OCI-LY7 (cell line): ENCODE results near the gene SEMA3E. TPM values are rescaled to one million over a fixed set of nuclear protein-coding genes. Genes with fewer than 3 reads are reported as not detected.

ENCODE experiments used
- BruUV-seq: library from RNA; stranded (reverse); fragments of 400-500 nt; replicated peaks from 2 replicates; lab custom pipeline; 2021; lab: Mats Ljungman, UMichigan
- CTCF ChIA-PET: fragments of 300-600 bp; sonication (Branson Sonifier 250); formaldehyde crosslinking; loops from one replicate; lab custom pipeline; 2022; ENCODE audit warnings: antibody characterized with exemption; ENCODE audit not compliant: unreplicated experiment; lab: Charles Lee
- POLR2A ChIA-PET: fragments of 300-600 bp; sonication (Branson Sonifier 250); formaldehyde crosslinking; loops from one replicate; lab custom pipeline; 2022; ENCODE audit warnings: antibody characterized with exemption; lab: Charles Lee
- DNase-seq: peaks from one replicate; pipeline ENCODE4 v3.0.0-alpha.2; 2015; ENCODE audit warnings: low spot score
- H2AFZ ChIP-seq: fragments of 200-600 bp; sonication (generic), shearing (Covaris generic); 2 replicates; pipeline ENCODE4 v1.6.1; 2014; ENCODE audit warnings: mild to moderate bottlenecking, antibody characterized with exemption, low read length, moderate library complexity
- H3K27ac ChIP-seq: fragments of 200-600 bp; sonication (generic); 2 replicates; pipeline ENCODE4 v1.5.1; 2014; ENCODE audit warnings: mixed run types, low read depth, mild to moderate bottlenecking, moderate library complexity, low read length, inconsistent platforms; ENCODE audit not compliant: poor library complexity, severe bottlenecking
- H3K36me3 ChIP-seq: fragments of 200-600 bp; sonication (generic); 2 replicates; pipeline ENCODE4 v1.6.1; 2014; ENCODE audit warnings: mild to moderate bottlenecking, antibody characterized with exemption, low read length, moderate library complexity, mixed read lengths; ENCODE audit not compliant: insufficient read depth
- H3K4me1 ChIP-seq: fragments of 200-600 bp; sonication (generic); 2 replicates; pipeline ENCODE4 v1.5.1; 2014; ENCODE audit warnings: mild to moderate bottlenecking, low read length; ENCODE audit not compliant: insufficient read depth, poor library complexity, severe bottlenecking
- H3K4me2 ChIP-seq: fragments of 200-600 bp; sonication (generic); 2 replicates; pipeline ENCODE4 v1.6.1; 2014; ENCODE audit warnings: mild to moderate bottlenecking, low read length
- H3K4me3 ChIP-seq: fragments of 200-600 bp; sonication (generic); 2 replicates; pipeline ENCODE4 v1.5.1; 2014; ENCODE audit warnings: mild to moderate bottlenecking, low read depth, low read length; ENCODE audit not compliant: poor library complexity, severe bottlenecking
- H3K79me2 ChIP-seq: fragments of 200-600 bp; sonication (generic); 2 replicates; pipeline ENCODE4 v1.6.1; 2016; ENCODE audit warnings: low read depth, mild to moderate bottlenecking, low read length, moderate library complexity, mixed read lengths; ENCODE audit not compliant: insufficient read depth
- H3K9me2 ChIP-seq: fragments of 200-600 bp; sonication (generic); 2 replicates; pipeline ENCODE4 v1.6.1; 2016; ENCODE audit warnings: mild to moderate bottlenecking, low read length, mixed read lengths; ENCODE audit not compliant: insufficient read depth
- H3K9me3 ChIP-seq: fragments of 200-600 bp; sonication (generic); 2 replicates; pipeline ENCODE4 v1.6.1; 2014; ENCODE audit warnings: mild to moderate bottlenecking, mixed run types, low read length, mixed read lengths
- H4K20me1 ChIP-seq: fragments of 200-600 bp; sonication (generic); 2 replicates; pipeline ENCODE4 v1.6.1; 2014; ENCODE audit warnings: mild to moderate bottlenecking, antibody characterized with exemption, low read length, moderate library complexity, mixed read lengths; ENCODE audit not compliant: insufficient read depth
- EZH2phosphoT487 ChIP-seq: fragments of 200-600 bp; sonication (generic); IDR thresholded peaks from 2 replicates; pipeline ENCODE4 v1.6.1; 2018; ENCODE audit warnings: low read depth, borderline replicate concordance, mild to moderate bottlenecking, mixed run types, antibody characterized with exemption, low read length, moderate library complexity, mixed read lengths
- intact Hi-C: fragments of 100-400 bp; cut with micrococcal nuclease; formaldehyde crosslinking; loops from one replicate; pipeline ENCODE4 v1.10.0; 2022; ENCODE audit not compliant: unreplicated experiment
- total RNA-seq, 2 experiments: library from RNA; depleted of rRNA in 1 of 2; stranded (reverse); fragments of >200 nt in 1 of 2; shearing (Covaris generic) in 1 of 2; gene quantifications; 2 replicates each; pipeline ENCODE4 v1.2.3, GENCODE V29; 2014 to 2022
- TF ChIP-seq, protein P1 (sequence below): fragments of 200-600 bp; sonication (generic); conservative IDR thresholded peaks from 2 replicates; pipeline ENCODE4 v1.5.1; 2014; ENCODE audit warnings: mild to moderate bottlenecking, antibody characterized with exemption, low read length, moderate library complexity, mixed read lengths

Gene SEMA3E
- total RNA-seq, 2 experiments from 2014 or later = 0.06 TPM; not detected in 1

DNA sequence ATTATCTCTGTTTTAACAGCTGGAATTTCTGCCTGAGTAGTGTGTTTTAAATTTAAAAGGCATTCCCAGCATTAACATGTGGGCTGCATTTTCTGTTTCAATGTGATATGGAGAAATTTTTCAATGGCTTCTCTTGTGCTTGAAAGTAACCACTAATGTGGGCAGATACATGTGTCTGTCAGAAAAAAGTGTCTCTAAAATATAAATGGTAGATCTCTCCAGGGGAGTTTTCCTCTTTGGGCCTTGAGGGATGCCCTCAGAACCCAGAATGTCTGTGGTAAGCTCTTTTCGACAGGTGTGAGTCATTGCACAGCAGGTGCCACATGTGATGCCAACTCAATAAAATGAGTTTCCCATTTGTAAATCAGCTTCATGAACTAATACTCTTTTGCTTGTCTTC, 221.1 kb downstream of the SEMA3E start:
- no TSS peak for BruUV-seq
- TF ChIP-seq EZH2phosphoT487 = no peak
- TF ChIP-seq, protein P1, sequence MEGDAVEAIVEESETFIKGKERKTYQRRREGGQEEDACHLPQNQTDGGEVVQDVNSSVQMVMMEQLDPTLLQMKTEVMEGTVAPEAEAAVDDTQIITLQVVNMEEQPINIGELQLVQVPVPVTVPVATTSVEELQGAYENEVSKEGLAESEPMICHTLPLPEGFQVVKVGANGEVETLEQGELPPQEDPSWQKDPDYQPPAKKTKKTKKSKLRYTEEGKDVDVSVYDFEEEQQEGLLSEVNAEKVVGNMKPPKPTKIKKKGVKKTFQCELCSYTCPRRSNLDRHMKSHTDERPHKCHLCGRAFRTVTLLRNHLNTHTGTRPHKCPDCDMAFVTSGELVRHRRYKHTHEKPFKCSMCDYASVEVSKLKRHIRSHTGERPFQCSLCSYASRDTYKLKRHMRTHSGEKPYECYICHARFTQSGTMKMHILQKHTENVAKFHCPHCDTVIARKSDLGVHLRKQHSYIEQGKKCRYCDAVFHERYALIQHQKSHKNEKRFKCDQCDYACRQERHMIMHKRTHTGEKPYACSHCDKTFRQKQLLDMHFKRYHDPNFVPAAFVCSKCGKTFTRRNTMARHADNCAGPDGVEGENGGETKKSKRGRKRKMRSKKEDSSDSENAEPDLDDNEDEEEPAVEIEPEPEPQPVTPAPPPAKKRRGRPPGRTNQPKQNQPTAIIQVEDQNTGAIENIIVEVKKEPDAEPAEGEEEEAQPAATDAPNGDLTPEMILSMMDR = no peak
- H3K9me3 ChIP-seq = no peaks in the 10 kb centered on the region
- H3K9me2 ChIP-seq = no peaks in the 10 kb centered on the region
- CTCF ChIA-PET = no interaction called here
- no peak overlapping the region for H2AFZ ChIP-seq
- H3K4me2 ChIP-seq = no peak overlapping the region
- no peak overlapping the region for H3K4me3 ChIP-seq
- no peaks in the 10 kb centered on the region for H3K4me1 ChIP-seq
- POLR2A ChIA-PET = no interaction called here
- intact Hi-C loops = no loop called here
- no peaks in the 10 kb centered on the region for H3K79me2 ChIP-seq
- H4K20me1 ChIP-seq = no peaks in the 10 kb centered on the region
- no peaks in the 10 kb centered on the region for H3K36me3 ChIP-seq
- H3K27ac ChIP-seq = no peak overlapping the region
- no peak for DNase-seq

DNA sequence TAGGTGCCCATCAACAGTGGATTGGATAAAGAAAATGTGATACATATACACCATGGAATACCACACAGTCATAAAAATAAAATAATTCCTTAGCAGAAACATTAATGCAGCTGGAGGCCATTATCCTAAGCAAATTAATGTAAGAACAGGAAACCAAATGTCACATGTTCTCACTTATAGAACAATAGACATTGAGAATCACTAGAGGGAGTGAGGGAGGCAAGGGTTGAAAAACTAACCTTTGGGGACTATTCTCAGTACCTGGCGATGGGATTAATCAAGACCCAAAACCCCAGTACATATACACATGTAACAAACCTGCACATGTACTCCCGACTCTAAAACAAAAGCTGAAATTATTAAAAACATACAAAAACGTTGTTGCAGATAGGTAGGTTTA, 222.6 kb downstream of the SEMA3E start:
- intact Hi-C loops = no loop called here
- no peak overlapping the region for H3K27ac ChIP-seq
- H3K4me2 ChIP-seq = no peak overlapping the region
- BruUV-seq = no TSS peak
- no peaks in the 10 kb centered on the region for H3K9me3 ChIP-seq
- H3K36me3 ChIP-seq = no peaks in the 10 kb centered on the region
- no peaks in the 10 kb centered on the region for H3K4me1 ChIP-seq
- POLR2A ChIA-PET = no interaction called here
- no peaks in the 10 kb centered on the region for H3K79me2 ChIP-seq
- TF ChIP-seq, protein P1 = no peak
- TF ChIP-seq EZH2phosphoT487 = no peak
- no peaks in the 10 kb centered on the region for H3K9me2 ChIP-seq
- no peak overlapping the region for H3K4me3 ChIP-seq
- H4K20me1 ChIP-seq = no peaks in the 10 kb centered on the region
- no peak overlapping the region for H2AFZ ChIP-seq
- CTCF ChIA-PET = no interaction called here
- no peak for DNase-seq

DNA sequence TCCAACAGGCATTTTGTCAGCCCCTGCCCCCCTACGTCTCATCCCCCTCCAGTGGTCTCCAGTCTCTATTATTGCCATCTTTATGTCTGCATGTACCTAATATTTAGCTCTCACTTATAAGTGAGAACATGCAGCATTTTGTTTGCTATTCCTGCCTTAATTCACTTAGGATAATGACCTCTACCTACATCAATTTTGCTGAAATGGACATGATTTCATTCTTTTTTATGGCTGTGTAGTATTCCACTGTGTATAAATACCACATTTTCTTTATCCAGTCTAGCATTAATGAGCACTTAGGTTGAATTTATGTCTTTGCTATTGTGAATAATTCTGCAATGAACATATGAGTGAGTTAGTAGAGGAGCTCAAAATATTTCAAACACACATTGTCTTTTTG, 229.9 kb downstream of the SEMA3E start:
- H3K9me3 ChIP-seq = no peaks in the 10 kb centered on the region
- TF ChIP-seq EZH2phosphoT487 = no peak
- TF ChIP-seq, protein P1 = no peak
- POLR2A ChIA-PET = no interaction called here
- no peak for DNase-seq
- H3K4me1 ChIP-seq = no peaks in the 10 kb centered on the region
- H3K4me3 ChIP-seq = no peak overlapping the region
- no peak overlapping the region for H3K27ac ChIP-seq
- intact Hi-C loops = no loop called here
- H3K4me2 ChIP-seq = no peak overlapping the region
- no peaks in the 10 kb centered on the region for H3K9me2 ChIP-seq
- no peaks in the 10 kb centered on the region for H4K20me1 ChIP-seq
- no TSS peak for BruUV-seq
- no peak overlapping the region for H2AFZ ChIP-seq
- no peaks in the 10 kb centered on the region for H3K36me3 ChIP-seq
- no peaks in the 10 kb centered on the region for H3K79me2 ChIP-seq
- CTCF ChIA-PET = no interaction called here
